GM12801 (cell line): Measurements from ENCODE around the gene CTNNA3.

Experiments
- CTCF ChIP-seq: IDR thresholded peaks from one replicate; pipeline ENCODE4 v1.5.1; 2011; ENCODE audit warnings: control low read depth; ENCODE audit not compliant: insufficient read length; ENCODE audit errors: extremely low read depth

CTNNA3 gene

GRCh38 chr10:66627156-66627555 is 1068.8 kb downstream of the CTNNA3 start:
- TF ChIP-seq CTCF = no peak

- no peak for TF ChIP-seq CTCF
Measured at GRCh38 chr10:66625709-66626590, 1070.0 kb downstream of the CTNNA3 start.

- no peak for TF ChIP-seq CTCF
Measured at GRCh38 chr10:66622050-66622449, 1073.9 kb downstream of the CTNNA3 start.

GRCh38 chr10:66604195-66604594 is 1091.8 kb downstream of the CTNNA3 start:
- TF ChIP-seq CTCF = no peak

- TF ChIP-seq CTCF = no peak
Measured at GRCh38 chr10:66591865-66592264, 1104.1 kb downstream of the CTNNA3 start.

GRCh38 chr10:66587680-66588050 is 1108.3 kb downstream of the CTNNA3 start:
- TF ChIP-seq CTCF = no peak

GRCh38 chr10:66586897-66587679 is 1108.9 kb downstream of the CTNNA3 start:
- TF ChIP-seq CTCF = no peak
